ENCODE results near the gene SLC16A3. TPM values are rescaled to one million over a fixed set of nuclear protein-coding genes. Genes with fewer than 3 reads are reported as not detected.

Gene SLC16A3
- total and polyA plus RNA-seq, 2 experiments from 2014 or later, result 3.5 to 10.6 TPM

- H4K20me1 ChIP-seq (replicated peaks; ENCODE audit: insufficient read depth), result no peaks in the 10 kb centered on the region; the same call in 1 of the 2 replicates
- no peak for ATAC-seq
These were observed 4.3 kb downstream of the SLC16A3 start for GRCh38 chr17:82232876-82233785.

More at GRCh38 chr17:82232876-82233785, 4.3 kb downstream of the SLC16A3 start:
- Mint-ChIP-seq H3K36me3 (ENCODE audit: low read depth) (no peaks in the 10 kb centered on the region), H3K27me3 (ENCODE audit: insufficient read depth, low read depth, poor library complexity) (peaks cover 32% of the 10 kb centered on the region), H3K4me3 (no peak overlapping the region), H3K27ac (no peak overlapping the region), H3K9me3 (no peaks in the 10 kb centered on the region), H3K4me1 (peaks cover 5% of the 10 kb centered on the region; the same call in 1 of the 3 replicates)
- no peak for DNase-seq (ENCODE audit: low spot score)
- TF ChIP-seq CREB1 (CRISPR knock-in tag; IDR thresholded peaks at IDR 0.05; ENCODE audit: low read depth) (no peak), REST (IDR thresholded peaks at IDR 0.05; ENCODE audit: unreplicated experiment) (no peak), POLR2AphosphoS5 (IDR thresholded peaks at IDR 0.05; ENCODE audit: low read depth) (no peak), ETS1 (IDR thresholded peaks at IDR 0.05) (no peak), ZNF331 (CRISPR knock-in tag; IDR thresholded peaks at IDR 0.05; ENCODE audit: low read depth) (no peak), EZH2 (IDR thresholded peaks at IDR 0.05; ENCODE audit: low read depth, unreplicated experiment) (no peak), STAT1 (IDR thresholded peaks at IDR 0.05; ENCODE audit: unreplicated experiment) (no peak), CTCF (conservative IDR thresholded peaks at IDR 0.05; ENCODE audit: low read depth in 2 of 2) (no peak), ZNF462 (CRISPR knock-in tag; IDR thresholded peaks at IDR 0.05) (no peak), NANOG (IDR thresholded peaks at IDR 0.05; ENCODE audit: borderline replicate concordance) (no peak), EZH2phosphoT487 (IDR thresholded peaks at IDR 0.05; ENCODE audit: unreplicated experiment) (no peak)
- Histone ChIP-seq H2AFZ (no peak overlapping the region), H3K79me2 (replicated peaks; ENCODE audit: insufficient read depth) (no peaks in the 10 kb centered on the region), H3K27ac (ENCODE audit: low read depth) (no peak overlapping the region), H3K4me2 (no peak overlapping the region), H3K9me2 (ENCODE audit: insufficient read depth) (no peaks in the 10 kb centered on the region), H3K4me1 (ENCODE audit: insufficient read depth) (no peaks in the 10 kb centered on the region), H3K36me3 (ENCODE audit: insufficient read depth) (no peaks in the 10 kb centered on the region), H3K4me3 (no peak overlapping the region), H3K27me3 (ENCODE audit: insufficient read depth) (peaks cover 35% of the 10 kb centered on the region), H3F3A (replicated peaks; ENCODE audit: low read depth) (peaks cover 2% of the 10 kb centered on the region; the same call in 1 of the 2 replicates)

All from GM23338 (cell line).